NCI-H446 treated with DMSO at 0.1 percent for 48 hours (cell line): Measurements from ENCODE around the gene FOXN3.

Experiments
- DNase-seq: peaks from one replicate; lab custom pipeline; 2025; lab: John Stamatoyannopoulos, UW

FOXN3 gene

DNA sequence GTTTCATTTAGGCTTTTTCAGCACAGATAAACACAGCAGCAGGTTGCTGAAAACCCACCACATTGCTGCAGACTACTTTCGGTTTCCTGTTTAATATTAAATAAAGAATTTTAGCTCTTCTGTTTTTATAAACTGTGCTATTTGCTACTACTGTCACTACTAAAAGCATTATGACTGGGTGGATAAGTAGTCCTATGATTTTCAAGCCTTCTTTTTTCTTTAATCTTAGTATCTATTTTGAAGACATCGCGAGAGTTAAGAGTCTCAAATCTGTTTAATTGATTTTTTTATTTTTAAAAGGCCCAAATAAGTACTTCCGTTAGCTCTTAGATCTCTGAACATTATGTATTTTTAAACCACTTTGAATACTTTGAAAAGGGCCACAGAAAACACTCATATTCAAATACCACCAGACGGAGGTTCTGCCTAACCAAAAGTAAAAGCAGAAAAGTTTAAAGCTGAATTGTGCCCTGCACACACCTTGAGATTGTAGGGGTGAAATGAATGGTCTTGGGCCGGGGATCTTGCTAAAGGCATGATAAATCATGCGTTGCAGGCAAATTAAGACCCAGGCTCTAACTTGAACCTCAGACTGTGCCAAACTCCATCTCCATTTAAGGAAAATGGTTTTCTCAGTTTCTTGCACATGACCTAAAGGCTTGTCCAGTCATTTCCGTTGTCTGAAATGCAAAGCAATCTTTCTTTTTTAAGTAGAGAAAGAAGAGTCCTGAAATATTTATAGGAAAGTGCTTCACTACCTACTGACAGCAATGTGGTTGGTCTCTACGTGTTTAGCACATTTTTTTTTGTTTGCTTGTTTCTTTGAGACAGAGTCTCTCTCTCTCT, 13.6 kb upstream of the FOXN3 start:
- no peak for DNase-seq

DNA sequence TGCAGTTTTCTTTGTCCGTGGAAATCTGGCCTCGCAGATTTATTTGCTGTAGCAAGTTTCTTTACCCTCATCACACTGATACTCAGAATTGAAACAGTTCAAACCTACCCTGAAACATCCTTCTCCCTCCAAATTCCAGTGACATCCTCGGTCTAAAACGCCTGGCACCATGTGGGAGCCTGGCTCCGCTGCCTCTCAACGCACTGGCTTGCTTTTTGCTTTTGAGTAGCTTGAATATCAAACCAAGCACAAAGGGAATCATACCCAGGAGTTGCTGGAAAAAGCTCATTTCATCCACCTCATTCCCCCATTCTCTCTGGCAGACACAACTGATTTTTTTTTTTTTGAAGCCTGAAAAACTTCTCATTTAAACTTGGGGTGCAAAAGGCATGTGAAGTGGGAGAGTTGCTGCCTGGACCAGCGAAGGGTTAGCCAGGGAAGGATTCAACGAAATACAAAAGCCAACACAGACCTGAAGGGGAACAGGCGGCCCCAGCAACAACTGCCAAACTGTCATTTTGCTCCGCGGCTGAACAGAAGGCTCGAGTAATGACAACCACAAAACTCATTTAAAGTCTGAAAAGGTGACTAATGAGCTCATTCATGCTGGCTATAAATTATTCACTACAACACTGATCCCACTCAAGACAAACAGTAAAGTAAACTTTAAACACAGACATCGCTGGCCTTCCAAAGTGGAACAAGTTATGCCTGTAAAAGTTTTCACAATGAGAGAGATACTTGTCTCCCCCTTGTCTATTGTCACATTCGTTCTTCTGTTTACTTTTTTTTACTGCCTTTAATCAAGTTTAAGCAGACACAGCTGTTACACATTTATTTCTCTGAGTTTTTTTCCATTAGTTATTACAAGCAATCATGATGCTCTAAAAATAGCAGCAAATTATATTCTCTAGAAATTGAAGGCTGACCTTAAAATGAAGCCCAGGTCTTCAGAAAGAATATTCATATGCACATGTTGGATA, 12.5 kb upstream of the FOXN3 start:
- peak; percentile 79 for DNase-seq

DNA sequence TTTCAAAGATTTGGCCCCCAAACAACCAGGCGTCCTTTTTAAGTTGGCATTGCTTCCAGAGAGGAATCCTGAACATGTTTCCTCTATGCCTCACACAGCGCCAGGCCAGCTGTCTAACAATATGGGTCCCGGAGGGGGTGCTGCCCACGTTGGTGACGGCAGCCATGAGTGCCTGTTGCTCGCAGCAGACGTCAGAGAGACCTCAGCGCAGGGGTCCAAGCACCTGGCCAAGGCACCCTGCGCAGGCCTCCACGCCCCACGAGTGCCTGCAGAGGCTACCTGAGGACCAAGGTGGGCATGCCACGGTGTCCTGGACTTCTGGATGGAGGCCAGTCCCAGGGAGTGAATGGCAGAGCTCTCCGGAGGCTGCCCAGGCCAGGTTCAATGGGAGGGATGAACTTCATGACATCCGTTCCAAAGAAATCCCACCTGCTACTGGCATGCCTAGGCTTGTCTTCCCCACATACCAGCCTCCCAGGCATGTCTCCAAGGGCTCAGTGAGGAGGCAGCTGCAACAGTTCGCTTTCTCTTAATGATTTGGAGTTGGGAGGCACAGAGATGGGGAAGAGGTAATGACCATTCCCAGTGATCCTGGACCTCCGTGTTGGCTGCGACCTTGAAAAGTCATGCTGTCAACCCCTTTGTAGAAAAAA, 11.6 kb upstream of the FOXN3 start:
- peak; percentile 90 for DNase-seq

DNA sequence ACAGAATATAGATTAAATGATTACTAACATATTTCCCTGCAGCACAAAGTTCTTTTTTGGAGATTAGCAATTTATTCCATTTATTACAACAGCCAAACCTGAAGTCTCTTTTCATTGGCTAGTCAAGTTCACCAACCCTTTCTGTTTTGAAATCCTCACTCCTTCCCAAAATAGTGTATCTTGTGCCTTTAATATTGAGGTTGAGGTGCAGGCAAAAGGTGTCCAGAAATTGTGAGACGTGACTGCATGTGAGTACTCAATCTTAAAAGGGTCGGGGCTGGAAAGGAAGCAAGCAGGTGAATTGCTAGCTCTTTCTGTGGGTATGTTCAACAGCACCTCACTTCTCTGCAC, 11.1 kb upstream of the FOXN3 start:
- no peak for DNase-seq

DNA sequence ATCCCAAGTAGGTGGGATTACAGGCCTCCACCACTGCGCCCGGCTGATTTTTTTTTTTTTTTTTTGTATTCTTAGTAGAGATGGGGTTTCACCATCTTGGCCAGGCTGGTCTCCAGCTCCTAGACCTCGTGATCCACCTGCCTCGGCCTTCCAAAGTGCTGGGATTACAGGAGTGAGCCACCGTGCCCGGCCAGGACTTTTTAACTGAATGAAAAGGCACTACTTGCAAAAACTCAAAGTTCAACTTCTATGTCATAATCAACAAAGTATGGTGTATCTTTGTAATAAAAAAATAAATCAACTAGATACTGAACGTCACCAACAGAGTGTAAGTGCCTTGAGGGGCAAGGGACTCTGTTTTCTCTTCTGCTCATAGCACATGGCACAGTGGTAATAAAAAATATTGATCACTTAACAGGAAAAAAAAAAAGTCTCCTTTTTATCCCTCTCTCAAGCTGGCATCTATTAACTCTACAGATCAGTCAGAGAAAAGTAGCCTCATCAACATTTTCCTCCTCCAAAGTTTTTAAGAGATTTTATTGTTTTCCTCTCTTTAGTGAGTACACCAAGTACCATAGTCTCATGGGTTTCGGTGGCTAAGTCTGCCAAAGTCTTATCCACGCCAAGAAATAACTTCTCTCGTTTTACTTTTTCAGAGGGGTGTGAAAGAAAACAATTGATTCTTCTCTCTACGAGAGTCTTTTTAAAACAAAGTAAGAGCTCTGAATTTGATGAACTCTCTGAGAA, 10.6 kb upstream of the FOXN3 start:
- DNase-seq = peak; percentile 19

DNA sequence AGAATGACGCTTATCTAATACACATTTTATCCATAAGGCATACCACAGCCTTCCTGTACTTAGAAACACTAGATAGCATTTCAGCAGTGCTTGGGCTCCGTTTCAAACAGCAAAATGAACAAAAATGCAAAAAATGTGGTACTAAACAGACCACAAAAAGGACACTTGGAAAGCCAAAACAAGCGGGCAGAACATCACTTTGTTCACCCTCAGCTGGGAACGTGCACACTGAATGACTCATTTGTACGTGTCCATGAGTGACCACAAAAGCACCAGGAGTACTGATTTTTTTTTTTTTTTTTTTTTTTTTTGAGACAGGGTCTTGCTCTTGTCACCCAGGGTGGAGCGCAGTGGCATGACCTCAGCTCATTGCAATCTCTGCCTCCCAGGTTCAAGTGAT, 8.9 kb upstream of the FOXN3 start:
- no peak for DNase-seq

DNA sequence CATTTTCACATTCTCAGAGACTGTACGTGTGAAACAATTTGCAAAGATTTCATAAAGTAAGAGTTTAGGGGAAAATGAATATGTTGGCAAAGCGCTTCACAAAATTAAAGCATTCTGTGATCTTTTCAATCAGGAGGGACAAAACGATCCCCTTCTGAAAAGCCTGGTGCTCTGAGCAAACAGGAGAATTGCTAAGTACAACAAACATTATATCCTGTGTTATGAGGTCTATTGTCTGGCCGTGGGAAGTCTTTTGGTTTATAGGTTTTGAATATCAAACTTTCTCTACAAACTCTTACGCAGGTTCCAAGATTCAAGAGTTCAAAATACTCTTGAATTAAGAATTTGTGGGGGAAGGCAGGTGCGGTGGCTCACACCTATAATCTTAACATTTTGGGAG, 7.2 kb upstream of the FOXN3 start:
- DNase-seq = no peak

DNA sequence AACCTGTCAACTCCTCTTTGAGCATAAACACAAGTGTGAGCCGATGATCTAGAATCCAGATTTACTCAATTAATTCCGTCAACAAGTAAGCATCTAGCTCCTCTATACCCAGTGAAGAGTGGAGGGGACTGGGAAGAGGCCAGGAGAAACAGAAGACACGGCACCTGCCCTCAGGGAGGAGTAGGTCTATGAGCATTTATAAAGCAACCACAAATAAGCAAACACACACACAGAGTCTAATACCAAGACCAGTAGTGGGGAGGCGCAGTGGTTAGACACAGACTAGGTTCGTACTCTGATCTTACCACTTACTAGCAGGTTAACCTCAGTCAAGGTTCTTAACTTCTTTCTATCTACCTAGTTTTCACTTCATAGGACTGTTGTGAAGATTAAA, 5.9 kb upstream of the FOXN3 start:
- no peak for DNase-seq

DNA sequence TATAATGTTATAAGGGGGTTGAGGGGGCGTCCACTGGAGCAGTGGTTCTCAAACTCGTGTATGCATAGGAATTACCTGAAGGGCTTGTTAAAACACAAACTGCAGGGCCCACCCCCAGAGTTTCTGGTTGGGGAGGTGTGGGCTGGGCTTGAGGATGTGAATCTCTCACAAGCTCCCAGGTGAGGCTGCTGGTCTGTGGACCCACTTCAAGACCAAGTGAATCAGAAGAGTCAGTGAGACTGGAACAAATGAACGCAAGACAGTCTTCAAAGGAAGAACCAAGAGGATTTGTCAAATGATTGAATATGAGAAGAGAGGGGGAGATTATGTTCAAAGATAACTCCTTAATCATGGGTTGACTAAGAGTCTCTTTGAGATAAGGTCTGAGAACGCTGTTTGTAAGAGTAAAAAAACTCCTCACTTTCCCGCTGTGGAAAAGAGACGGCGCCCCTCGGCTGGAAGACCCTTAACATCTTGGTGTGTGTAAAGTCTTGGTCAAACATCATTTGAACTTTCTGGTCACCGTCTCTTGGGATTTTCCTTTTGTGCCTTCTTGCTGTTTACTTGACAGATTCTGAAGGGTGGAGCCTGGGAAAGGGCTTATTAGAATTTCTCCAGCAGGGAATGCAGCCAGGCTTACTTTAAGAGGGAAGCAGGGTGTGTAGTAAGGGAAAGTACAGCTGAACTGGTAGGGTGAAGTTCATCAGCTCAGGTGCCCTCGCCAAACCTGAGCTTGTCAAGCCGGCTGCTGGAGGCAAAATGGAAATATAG, 5.3 kb upstream of the FOXN3 start:
- no peak for DNase-seq

DNA sequence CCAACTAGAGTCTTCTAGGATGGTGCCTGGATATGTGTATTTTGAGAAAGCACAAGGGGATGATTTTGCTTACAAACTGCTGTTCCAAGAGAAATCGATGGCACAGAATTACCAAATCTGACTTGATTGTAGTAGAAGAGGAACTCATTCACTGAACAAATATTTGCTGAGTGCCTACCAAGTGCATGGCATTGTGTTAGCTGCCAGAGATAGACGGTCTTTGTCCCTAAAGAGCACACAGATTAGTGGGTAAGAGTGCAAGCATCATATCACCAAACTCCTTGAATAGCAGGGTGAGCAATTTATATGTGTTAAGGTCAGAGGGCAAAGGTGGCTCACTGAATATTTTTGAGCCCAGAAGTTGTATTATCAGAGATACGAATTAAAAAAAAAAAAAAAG, 3.5 kb upstream of the FOXN3 start:
- DNase-seq = no peak

DNA sequence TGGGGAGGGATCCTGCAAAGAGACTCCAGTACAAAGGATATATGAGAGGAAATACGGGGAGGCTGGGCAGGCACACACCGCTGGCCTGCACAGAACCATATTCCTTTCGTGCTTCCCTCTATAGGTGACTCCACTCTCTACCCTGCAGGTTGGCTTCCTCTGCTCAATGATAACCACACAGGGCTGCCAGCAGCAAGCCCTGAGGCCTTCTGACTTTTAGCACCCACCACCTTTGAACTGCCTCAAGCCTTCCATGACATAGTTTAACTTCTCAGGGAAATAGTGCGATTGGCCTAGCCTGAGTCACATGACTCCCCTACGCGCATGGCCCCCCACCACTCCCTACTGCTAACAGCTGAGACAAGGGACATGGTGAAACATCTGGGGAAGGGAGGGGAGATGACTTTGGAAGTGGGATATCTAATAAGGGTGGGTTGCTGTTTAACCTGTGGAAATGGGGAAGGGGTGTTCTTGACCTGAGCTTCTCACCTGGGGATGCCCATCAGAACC, 3.0 kb upstream of the FOXN3 start:
- no peak for DNase-seq

DNA sequence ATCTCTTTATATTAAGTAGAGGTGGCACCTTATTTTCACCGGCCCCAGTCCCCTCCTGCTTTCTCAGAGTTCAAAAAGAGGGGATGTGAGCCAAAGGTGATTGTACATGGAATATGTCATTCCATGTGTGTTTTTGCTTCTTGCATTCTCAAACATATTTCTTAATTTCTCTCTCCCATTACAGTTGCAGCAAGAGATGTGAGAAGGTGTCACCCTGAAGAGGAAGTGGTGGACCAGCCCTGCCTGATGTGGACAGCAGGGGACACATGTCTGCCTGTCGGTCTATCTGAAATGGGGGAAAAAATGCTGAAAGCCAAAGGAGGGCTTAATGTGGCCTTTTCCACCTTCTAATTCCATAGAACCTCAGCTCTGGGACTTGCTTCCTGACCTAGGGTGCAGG, 1.9 kb upstream of the FOXN3 start:
- no peak for DNase-seq

DNA sequence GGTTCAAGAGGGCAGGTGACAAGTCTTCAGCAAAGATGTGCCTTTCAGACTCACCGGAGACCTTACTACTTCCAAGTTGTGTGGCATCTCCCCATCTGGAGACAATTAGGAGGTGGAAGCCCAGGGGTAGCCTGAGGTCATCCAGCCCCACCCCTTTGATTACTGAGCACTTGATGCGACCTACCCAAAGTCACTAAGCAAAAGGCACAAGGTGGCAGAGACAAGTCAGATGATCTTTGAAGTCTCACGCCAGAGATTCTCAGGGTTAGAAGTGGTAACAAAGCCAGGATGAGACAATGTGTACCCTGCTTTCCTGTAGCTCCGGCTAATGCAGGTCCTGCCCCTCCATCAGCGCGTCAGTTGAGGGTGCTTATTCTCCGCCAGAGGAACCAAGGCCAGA, 1.4 kb upstream of the FOXN3 start:
- DNase-seq = no peak

DNA sequence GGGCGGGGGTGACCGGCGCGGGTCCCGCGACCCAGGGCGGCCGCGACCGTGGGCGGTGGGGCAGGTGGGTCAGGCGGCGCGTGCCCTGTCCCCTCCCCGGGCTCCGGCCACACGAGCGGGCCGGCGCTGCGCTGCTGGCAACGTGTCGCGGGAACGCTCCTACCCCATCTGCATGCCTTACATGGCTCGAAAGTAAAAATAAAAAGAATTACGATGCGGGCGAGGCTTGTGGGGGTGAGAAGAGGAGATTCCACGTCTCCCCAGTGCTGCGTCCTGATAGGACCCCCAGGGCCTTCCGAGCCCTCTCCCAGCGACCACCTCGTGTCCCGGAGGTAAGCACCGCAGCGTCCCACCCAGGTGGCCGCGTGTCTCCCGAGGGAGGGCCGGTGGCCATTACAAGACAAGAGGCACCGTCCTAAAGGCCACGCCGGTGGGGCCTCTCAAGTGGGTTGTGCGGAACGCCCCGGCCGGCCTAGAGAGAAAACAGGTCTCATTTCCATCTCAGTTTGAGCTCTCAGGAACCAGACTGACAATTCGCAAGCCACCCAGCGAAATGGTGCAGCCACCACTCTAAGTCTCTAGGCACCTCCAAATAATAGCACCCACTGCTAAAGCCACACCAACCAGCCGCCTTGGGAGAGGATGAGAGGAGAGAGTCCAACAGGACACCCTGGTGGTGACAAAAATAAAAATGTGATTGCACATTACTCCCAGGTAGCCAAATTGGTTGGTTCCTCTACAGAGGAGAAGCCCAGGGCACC, 612 bp upstream of the FOXN3 start:
- DNase-seq = no peak

DNA sequence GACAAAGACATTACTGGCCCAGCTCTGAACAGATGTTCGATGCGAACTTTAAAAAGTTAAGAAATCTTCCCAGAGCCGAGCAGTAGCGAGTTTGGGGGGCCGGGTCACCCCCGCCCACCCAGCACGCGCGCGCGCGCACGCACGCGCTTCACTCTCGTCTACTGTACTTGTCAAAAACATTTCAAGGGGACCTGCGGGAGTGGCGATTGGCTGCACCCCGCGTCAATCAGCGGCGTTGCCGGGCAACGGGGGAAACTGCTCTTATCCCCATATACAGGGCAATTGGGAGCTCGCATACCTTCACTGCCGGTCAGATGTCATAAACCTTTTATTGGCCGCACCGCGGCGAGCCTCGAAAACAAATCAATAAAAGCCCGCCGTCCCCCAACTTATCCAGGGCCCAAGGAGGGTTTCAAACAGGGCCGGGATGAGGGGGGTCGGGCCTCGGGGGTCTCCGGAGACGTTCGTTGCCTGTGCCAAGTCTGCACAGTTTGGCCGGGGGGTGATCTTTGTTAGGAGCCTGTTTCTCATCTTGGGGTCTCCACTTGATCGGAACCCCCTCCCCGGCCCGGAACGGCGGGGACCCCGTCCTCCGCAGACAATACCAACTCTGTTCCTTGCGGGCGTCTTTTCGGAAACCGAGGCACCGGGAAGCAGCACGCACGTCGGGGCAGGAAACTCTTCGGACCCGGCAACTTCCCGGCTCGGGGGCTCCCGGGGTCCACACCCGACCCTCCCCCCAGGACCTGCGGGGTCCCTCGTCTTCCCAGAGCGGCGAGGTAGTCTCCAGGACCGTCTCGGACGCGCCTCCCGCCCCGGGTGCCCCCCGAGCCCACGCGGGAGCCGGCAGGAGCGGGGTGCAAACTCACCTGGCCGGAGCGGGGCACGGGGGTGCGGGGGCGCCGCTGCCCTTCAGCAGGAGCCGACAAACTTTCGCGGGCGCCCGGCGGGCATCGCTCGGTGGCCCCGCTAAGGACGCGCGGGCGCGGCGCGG, 734 bp downstream of the FOXN3 start:
- peak; percentile 92 for DNase-seq

DNA sequence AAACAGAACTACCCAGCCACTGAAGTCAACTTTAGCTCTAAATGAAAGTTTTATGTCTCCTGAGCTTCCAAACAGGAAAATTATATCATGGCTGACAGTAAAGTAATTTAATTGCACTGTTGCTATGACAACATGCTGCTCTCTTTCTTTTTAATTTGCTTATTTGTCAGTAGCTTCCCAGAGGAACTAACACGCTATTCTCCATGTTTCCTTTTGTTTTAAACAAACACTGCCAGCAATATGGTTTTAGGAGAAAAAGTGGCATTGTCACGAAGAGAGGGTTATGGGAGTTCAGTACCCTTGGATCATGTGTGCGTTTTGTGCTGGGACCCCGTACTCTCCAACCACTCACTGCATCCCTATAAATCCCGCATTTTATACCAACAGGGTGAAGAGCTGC, 1.9 kb downstream of the FOXN3 start:
- no peak for DNase-seq

DNA sequence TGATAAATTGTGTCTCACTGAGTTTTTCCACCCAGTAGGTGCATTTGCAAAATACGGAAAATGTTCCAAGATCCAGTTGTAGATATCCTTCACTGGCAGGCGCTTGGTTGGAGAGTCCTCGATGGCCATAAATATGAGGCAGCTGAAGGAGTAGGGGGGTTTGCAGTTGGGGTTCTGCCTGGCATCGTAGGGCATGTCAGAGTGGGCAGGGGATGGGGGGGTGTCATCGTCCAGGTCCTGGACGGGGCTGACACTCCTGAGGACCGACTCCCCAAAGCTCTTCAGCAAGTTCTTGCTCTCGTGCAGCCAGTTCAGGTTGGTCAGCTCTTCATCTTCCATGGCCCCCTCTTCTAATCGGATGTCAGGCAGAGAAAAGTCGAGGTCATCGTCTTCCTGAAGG, 5.1 kb downstream of the FOXN3 start:
- no peak for DNase-seq

DNA sequence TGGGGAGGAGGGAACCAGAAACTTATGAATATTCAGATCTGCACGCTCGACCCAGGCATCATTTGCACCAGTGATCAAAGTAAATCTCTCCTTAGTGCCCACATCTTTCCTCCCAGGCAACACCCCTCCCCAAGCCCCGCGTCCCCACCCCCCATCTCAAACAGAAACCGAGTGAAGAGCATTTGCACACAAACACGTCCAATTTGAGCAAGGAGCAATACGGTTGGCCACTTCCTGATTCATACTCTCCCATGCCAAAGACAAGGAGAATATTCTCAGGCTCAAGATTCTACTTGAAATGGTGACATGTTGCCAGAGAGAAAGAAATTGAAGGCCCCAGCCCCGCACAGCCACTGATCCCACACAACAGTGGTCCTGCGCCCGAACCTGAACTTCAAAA, 7.1 kb downstream of the FOXN3 start:
- DNase-seq = no peak
